Measurements from ENCODE around the gene ERP29. TPM values are rescaled to one million over a fixed set of nuclear protein-coding genes. Genes with fewer than 3 reads are reported as not detected.

The ERP29 gene
- polyA plus RNA-seq, 3 donors = 158 to 207 (median 170) TPM

DNA sequence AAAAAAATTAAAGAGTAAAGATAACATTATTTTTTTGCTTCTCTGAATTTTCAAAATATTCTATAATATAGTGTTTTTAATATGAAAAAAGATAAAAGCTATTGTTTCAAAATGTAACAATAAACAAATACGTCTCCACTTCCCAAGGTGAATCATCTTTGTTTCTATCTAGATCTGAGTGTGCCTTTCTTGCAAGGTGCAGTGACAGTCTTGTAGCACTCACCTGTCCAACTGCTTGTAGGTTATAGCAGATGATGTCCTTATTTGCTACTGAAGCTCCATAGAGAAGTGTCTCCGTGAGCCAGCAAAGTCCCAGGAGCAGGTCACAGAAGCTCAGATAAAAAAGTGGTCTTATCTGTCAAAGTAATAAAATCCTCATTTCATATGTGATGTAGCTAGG, 21.7 kb upstream of the ERP29 start:
- DNase-seq = no peak
- Histone ChIP-seq H3K9ac (ENCODE audit: insufficient read depth, low read length, poor library complexity, severe bottlenecking) (no peak overlapping the region), H3K4me3 (replicated peaks in 1 of 3; ENCODE audit: low read depth in 2 of 3, low read length in 3 of 3) (no peak overlapping the region), H3K27me3 (ENCODE audit: control insufficient read depth in 2 of 2, insufficient read depth in 2 of 2, low read length in 2 of 2) (no peaks in the 10 kb centered on the region), H3K9me3 (replicated peaks in 1 of 2; ENCODE audit: control insufficient read depth in 1 of 2, insufficient read depth in 1 of 2, low read length in 2 of 2) (no peaks in the 10 kb centered on the region), H4K20me1 (ENCODE audit: insufficient read depth, low read length) (no peaks in the 10 kb centered on the region), H3K4me1 (ENCODE audit: control insufficient read depth in 1 of 2, insufficient read depth in 2 of 2, low read length in 2 of 2) (peaks cover 22 to 28% of the 10 kb centered on the region in 2 donors), H3K4me2 (replicated peaks; ENCODE audit: extremely low read depth, low read length, poor library complexity, severe bottlenecking) (no peak overlapping the region), H3K36me3 (replicated peaks in 1 of 2; ENCODE audit: control insufficient read depth in 1 of 2, insufficient read depth in 2 of 2, low read length in 2 of 2) (no peaks in the 10 kb centered on the region), H2AFZ (ENCODE audit: insufficient read depth, low read depth, low read length, poor library complexity, severe bottlenecking) (no peak overlapping the region), H3K27ac (ENCODE audit: low read depth in 1 of 2, low read length in 2 of 2) (no peak overlapping the region), H3K79me2 (ENCODE audit: insufficient read depth, low read length) (no peaks in the 10 kb centered on the region)
- intact Hi-C loops (cut with micrococcal nuclease) = no loop called here
- Mint-ChIP-seq H3K27me3 (ENCODE audit: low read depth in 3 of 3) (peaks cover 0 to 3% (median 0%) of the 10 kb centered on the region in 3 donors), H3K9me3 (no peaks in the 10 kb centered on the region), H3K27ac (peak overlapping the region in 1 of 7 donors; percentile 45), H3K4me1 (peaks cover 33% of the 10 kb centered on the region), H3K36me3 (peaks cover 3 to 7% of the 10 kb centered on the region in 2 donors), H3K4me3 (no peak overlapping the region)
- TF ChIP-seq, protein P1, sequence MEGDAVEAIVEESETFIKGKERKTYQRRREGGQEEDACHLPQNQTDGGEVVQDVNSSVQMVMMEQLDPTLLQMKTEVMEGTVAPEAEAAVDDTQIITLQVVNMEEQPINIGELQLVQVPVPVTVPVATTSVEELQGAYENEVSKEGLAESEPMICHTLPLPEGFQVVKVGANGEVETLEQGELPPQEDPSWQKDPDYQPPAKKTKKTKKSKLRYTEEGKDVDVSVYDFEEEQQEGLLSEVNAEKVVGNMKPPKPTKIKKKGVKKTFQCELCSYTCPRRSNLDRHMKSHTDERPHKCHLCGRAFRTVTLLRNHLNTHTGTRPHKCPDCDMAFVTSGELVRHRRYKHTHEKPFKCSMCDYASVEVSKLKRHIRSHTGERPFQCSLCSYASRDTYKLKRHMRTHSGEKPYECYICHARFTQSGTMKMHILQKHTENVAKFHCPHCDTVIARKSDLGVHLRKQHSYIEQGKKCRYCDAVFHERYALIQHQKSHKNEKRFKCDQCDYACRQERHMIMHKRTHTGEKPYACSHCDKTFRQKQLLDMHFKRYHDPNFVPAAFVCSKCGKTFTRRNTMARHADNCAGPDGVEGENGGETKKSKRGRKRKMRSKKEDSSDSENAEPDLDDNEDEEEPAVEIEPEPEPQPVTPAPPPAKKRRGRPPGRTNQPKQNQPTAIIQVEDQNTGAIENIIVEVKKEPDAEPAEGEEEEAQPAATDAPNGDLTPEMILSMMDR (IDR thresholded peaks at IDR 0.05) = no peak
- no CpG with 5 or more reads among the region's 2 CpGs for WGBS (ENCODE audit: insufficient coverage)

DNA sequence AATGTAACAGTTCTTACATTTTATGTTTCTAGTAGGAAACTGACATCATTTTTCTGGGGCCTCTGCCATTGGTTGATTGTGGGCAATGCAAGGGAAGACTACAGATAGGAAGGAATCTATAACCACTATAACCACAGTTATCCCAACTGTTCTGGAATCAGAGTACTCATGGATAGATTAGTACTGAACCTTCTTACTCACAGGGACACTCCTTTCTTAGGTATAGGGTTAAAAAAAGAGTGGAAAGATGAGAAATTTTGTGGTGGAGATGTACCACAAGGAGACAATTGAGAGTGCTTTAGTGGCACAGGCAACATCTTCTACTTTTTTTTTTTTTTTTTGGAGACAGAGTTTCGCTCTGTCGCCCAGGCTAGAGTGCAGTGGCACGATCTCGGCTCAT, 21.3 kb upstream of the ERP29 start:
- H3K27me3 ChIP-seq (ENCODE audit: control insufficient read depth in 2 of 2, insufficient read depth in 2 of 2, low read length in 2 of 2) = no peaks in the 10 kb centered on the region
- H4K20me1 ChIP-seq (ENCODE audit: insufficient read depth, low read length) = no peaks in the 10 kb centered on the region
- Mint-ChIP-seq H3K27me3 (ENCODE audit: low read depth in 3 of 3) (peaks cover 0 to 3% (median 0%) of the 10 kb centered on the region in 3 donors), H3K9me3 (no peaks in the 10 kb centered on the region), H3K4me1 (peaks cover 33% of the 10 kb centered on the region), H3K36me3 (peaks cover 3 to 7% of the 10 kb centered on the region in 2 donors), H3K4me3 (no peak overlapping the region), H3K27ac (no peak overlapping the region)
- peaks cover 22 to 28% of the 10 kb centered on the region in 2 donors for H3K4me1 ChIP-seq (ENCODE audit: control insufficient read depth in 1 of 2, insufficient read depth in 2 of 2, low read length in 2 of 2)
- no peak for DNase-seq
- no peaks in the 10 kb centered on the region for H3K36me3 ChIP-seq (replicated peaks in 1 of 2; ENCODE audit: control insufficient read depth in 1 of 2, insufficient read depth in 2 of 2, low read length in 2 of 2)
- H3K4me3 ChIP-seq (replicated peaks in 1 of 3; ENCODE audit: low read depth in 2 of 3, low read length in 3 of 3) = no peak overlapping the region
- intact Hi-C loops (cut with micrococcal nuclease) = no loop called here
- H3K9ac ChIP-seq (ENCODE audit: insufficient read depth, low read length, poor library complexity, severe bottlenecking) = no peak overlapping the region
- H3K4me2 ChIP-seq (replicated peaks; ENCODE audit: extremely low read depth, low read length, poor library complexity, severe bottlenecking) = no peak overlapping the region
- WGBS (ENCODE audit: insufficient coverage) = no CpG with 5 or more reads among the region's 4 CpGs
- TF ChIP-seq, protein P1 (IDR thresholded peaks at IDR 0.05) = no peak
- H3K27ac ChIP-seq (ENCODE audit: low read depth in 1 of 2, low read length in 2 of 2) = no peak overlapping the region
- H2AFZ ChIP-seq (ENCODE audit: insufficient read depth, low read depth, low read length, poor library complexity, severe bottlenecking) = no peak overlapping the region
- H3K79me2 ChIP-seq (ENCODE audit: insufficient read depth, low read length) = no peaks in the 10 kb centered on the region
- H3K9me3 ChIP-seq (replicated peaks in 1 of 2; ENCODE audit: control insufficient read depth in 1 of 2, insufficient read depth in 1 of 2, low read length in 2 of 2) = no peaks in the 10 kb centered on the region

Data from CD14-positive monocyte (primary cell).